Breast epithelium (tissue), 4 donors: ENCODE measurements around the gene ACER3. TPM values are rescaled to one million over a fixed set of nuclear protein-coding genes. Genes with fewer than 3 reads are reported as not detected.

Experiments
- DNase-seq, 2 donors: peaks; one replicate each; pipeline ENCODE4 v3.0.0-alpha.2; 2019; ENCODE audit warnings: low spot score in 2 of 2
- H3K27ac ChIP-seq, 2 donors: fragments of 200-600 bp; sonication (generic) in 1 of 2; one replicate each; pipeline ENCODE4 v1.5.1; 2016 to 2019; ENCODE audit warnings: mild to moderate bottlenecking in 1 of 2
- H3K27me3 ChIP-seq, 2 donors: fragments of 200-600 bp; sonication (generic) in 1 of 2; one replicate each; pipeline versions ENCODE4 v1.5.1 to v1.6.0; 2017 to 2019; ENCODE audit warnings: control low read depth in 1 of 2, mild to moderate bottlenecking in 1 of 2
- H3K36me3 ChIP-seq: fragments of 200-600 bp; one replicate; pipeline ENCODE4 v1.5.1; 2019
- H3K4me1 ChIP-seq, 2 donors: fragments of 200-600 bp; sonication (generic); one replicate each; pipeline ENCODE4 v1.5.1; 2016 to 2019; ENCODE audit warnings: control low read depth in 1 of 2
- H3K4me3 ChIP-seq, 3 donors: fragments of 200-600 bp; sonication (generic); 1 replicate in 2 of 3; 2 replicates in 1 of 3; pipeline ENCODE4 v1.5.1; 2016 to 2019; ENCODE audit warnings: mild to moderate bottlenecking in 3 of 3, moderate library complexity in 2 of 3
- H3K9me3 ChIP-seq, 2 donors: fragments of 200-600 bp; sonication (generic) in 1 of 2; one replicate each; pipeline ENCODE4 v1.5.1; 2016 to 2019; ENCODE audit warnings: control low read depth in 1 of 2
- POLR2A ChIP-seq: fragments of 450-650 bp; IDR thresholded peaks from one replicate; pipeline ENCODE4 v1.6.1; 2016; ENCODE audit warnings: antibody characterized with exemption, mild to moderate bottlenecking, moderate library complexity
- POLR2AphosphoS5 ChIP-seq, 3 donors: sonication (generic); formaldehyde crosslinking; IDR thresholded peaks; one replicate each; pipeline ENCODE4 v1.6.1; 2017; ENCODE audit warnings: antibody characterized with exemption in 3 of 3
- intact Hi-C: fragments of 100-400 bp; cut with DNase I; formaldehyde crosslinking; loops from one replicate; pipeline ENCODE4 v1.15.1; 2023; ENCODE audit warnings: low total_unique reads
- total RNA-seq, 3 donors: library from RNA; depleted of rRNA; stranded (reverse); fragments of >200 nt; gene quantifications; one replicate each; pipeline ENCODE4 v1.1.0, GENCODE V29; 2016
- TF ChIP-seq, protein P1 (sequence below), 3 donors: fragments of 450-650 bp; IDR thresholded peaks; one replicate each; pipeline ENCODE4 v1.5.1; 2016 to 2017; ENCODE audit warnings: antibody characterized with exemption in 3 of 3, mild to moderate bottlenecking in 3 of 3, moderate library complexity in 3 of 3

The ACER3 gene
- total RNA-seq, 3 donors from 2014 or later = 8.2 to 35.2 (median 12.9) TPM

DNA sequence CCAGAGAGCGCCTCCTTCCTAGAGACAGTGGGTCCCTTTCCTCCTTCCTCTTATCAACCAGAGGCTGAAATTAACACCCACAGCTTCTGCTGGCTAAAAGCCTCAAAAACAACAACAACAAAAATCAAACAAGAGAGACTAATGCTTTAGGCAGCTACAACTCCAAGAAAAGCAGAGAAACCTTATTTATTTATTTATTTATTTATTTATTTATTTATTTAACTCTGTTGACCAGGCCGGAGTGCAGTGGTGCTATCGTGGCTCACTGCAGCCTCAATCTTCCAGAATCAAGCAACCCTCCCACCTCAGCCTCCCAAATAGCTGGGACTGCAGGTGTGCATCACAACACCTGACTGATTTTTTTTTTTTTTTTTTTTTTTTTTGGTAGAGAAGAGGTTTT, 170.9 kb downstream of the ACER3 start:
- TF ChIP-seq, protein P1, sequence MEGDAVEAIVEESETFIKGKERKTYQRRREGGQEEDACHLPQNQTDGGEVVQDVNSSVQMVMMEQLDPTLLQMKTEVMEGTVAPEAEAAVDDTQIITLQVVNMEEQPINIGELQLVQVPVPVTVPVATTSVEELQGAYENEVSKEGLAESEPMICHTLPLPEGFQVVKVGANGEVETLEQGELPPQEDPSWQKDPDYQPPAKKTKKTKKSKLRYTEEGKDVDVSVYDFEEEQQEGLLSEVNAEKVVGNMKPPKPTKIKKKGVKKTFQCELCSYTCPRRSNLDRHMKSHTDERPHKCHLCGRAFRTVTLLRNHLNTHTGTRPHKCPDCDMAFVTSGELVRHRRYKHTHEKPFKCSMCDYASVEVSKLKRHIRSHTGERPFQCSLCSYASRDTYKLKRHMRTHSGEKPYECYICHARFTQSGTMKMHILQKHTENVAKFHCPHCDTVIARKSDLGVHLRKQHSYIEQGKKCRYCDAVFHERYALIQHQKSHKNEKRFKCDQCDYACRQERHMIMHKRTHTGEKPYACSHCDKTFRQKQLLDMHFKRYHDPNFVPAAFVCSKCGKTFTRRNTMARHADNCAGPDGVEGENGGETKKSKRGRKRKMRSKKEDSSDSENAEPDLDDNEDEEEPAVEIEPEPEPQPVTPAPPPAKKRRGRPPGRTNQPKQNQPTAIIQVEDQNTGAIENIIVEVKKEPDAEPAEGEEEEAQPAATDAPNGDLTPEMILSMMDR (IDR thresholded peaks at IDR 0.05) = no peak
- TF ChIP-seq POLR2AphosphoS5 (IDR thresholded peaks at IDR 0.05) (no peak), POLR2A (no peak)
- Histone ChIP-seq H3K9me3 (no peaks in the 10 kb centered on the region), H3K36me3 (no peaks in the 10 kb centered on the region), H3K27ac (no peak overlapping the region), H3K4me3 (no peak overlapping the region), H3K27me3 (peaks cover 0 to 22% of the 10 kb centered on the region in 2 donors), H3K4me1 (no peaks in the 10 kb centered on the region)
- DNase-seq = no peak
- intact Hi-C loops = no loop called here

GRCh38 chr11:77035039-77035438, 174.3 kb downstream of the ACER3 start:
- Histone ChIP-seq H3K27ac (no peak overlapping the region), H3K36me3 (no peaks in the 10 kb centered on the region), H3K4me1 (no peaks in the 10 kb centered on the region), H3K27me3 (peaks cover 0 to 32% of the 10 kb centered on the region in 2 donors), H3K9me3 (no peaks in the 10 kb centered on the region), H3K4me3 (no peak overlapping the region)
- no peak for TF ChIP-seq POLR2A
- TF ChIP-seq POLR2AphosphoS5 (IDR thresholded peaks at IDR 0.05) = no peak
- TF ChIP-seq, protein P1 (IDR thresholded peaks at IDR 0.05) = no peak
- DNase-seq = no peak
- intact Hi-C loops = no loop called here

DNA sequence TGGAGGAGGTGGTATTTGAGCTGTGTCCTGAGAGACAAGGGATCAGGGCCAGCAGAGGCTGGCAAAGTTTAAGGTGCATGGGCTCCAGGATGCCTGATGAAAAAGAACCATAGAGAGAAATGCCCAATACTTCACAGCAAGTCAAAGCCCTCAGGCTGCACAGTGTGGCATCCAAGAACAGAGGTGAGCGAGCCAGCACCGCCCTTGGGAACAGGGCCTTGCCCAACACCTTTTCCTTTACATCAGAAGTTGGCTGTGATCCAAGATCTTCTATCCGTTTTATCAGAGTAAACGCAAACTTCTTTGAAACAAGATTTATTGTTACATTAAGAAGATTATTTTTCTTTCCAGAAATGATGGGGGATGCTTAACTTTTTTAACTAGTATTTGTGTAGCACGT, 174.9 kb downstream of the ACER3 start:
- Histone ChIP-seq H3K36me3 (no peaks in the 10 kb centered on the region), H3K4me1 (no peaks in the 10 kb centered on the region), H3K4me3 (no peak overlapping the region), H3K9me3 (no peaks in the 10 kb centered on the region), H3K27me3 (peaks cover 4 to 32% of the 10 kb centered on the region in 2 donors), H3K27ac (no peak overlapping the region)
- no peak for DNase-seq
- TF ChIP-seq, protein P1 (IDR thresholded peaks at IDR 0.05) = no peak
- TF ChIP-seq POLR2AphosphoS5 (IDR thresholded peaks at IDR 0.05) = no peak
- no peak for TF ChIP-seq POLR2A
- intact Hi-C loops = no loop called here

- no peak overlapping the region for H3K4me3 ChIP-seq
- TF ChIP-seq, protein P1 (IDR thresholded peaks at IDR 0.05) = no peak
- TF ChIP-seq POLR2AphosphoS5 (IDR thresholded peaks at IDR 0.05) (no peak), POLR2A (no peak)
- no peaks in the 10 kb centered on the region for H3K36me3 ChIP-seq
- no peak overlapping the region for H3K27ac ChIP-seq
- intact Hi-C loops = no loop called here
- H3K27me3 ChIP-seq = peaks cover 4 to 32% of the 10 kb centered on the region in 2 donors
- no peaks in the 10 kb centered on the region for H3K4me1 ChIP-seq
- no peak for DNase-seq
- H3K9me3 ChIP-seq = no peaks in the 10 kb centered on the region
Observed at GRCh38 chr11:77036398-77036797, 175.7 kb downstream of the ACER3 start.

- intact Hi-C loops = no loop called here
- peaks cover 4 to 31% of the 10 kb centered on the region in 2 donors for H3K27me3 ChIP-seq
- DNase-seq = no peak
Observed at GRCh38 chr11:77037057-77037456, 176.3 kb downstream of the ACER3 start.

More at GRCh38 chr11:77037057-77037456, 176.3 kb downstream of the ACER3 start:
- no peak overlapping the region for H3K27ac ChIP-seq
- TF ChIP-seq POLR2A = no peak
- TF ChIP-seq POLR2AphosphoS5 (IDR thresholded peaks at IDR 0.05) = no peak
- TF ChIP-seq, protein P1 (IDR thresholded peaks at IDR 0.05) = no peak
- no peak overlapping the region for H3K4me3 ChIP-seq
- H3K36me3 ChIP-seq = no peaks in the 10 kb centered on the region
- no peaks in the 10 kb centered on the region for H3K9me3 ChIP-seq
- no peaks in the 10 kb centered on the region for H3K4me1 ChIP-seq
